NCI-H2029 (cell line): ENCODE results near the gene PFKFB2.

Experiments used
- DNase-seq: peaks from one replicate; lab custom pipeline; 2025; lab: John Stamatoyannopoulos, UW

The PFKFB2 gene

DNA sequence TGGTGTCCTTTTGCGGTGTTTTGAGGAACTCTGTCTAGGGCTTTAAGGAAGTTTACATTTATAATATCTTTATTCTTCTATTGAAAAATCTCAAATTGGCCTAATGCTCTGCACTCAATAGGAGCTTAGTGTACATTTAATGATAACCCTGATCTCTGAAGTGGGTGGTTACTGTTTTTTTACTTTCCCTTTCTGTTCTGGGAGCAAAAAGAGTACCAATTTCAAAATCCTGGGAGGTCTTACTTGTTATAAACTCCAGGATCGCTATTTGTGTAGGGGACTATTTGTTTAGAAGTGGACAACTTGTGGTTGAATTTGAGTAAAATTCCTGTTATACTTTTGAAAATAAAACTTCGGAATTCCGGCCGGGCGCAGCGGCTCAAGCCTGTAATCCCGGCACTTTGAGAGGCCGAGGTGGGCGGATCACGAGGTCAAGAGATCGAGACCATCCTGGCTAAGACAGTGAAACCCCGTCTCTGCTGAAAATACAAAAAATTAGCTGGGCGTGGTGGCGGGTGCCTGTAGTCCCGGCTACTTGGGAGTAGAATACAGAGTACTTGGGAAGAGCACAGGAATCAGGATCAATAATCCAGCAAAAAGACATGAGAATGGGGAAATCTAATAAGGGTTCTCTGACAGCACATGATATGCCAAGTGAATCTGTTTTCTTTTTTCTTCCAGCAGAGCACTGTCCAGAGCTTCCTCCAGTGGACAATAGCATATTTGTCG is 36.7 kb downstream of the PFKFB2 start:
- no peak for DNase-seq

GRCh38 chr1:207091200-207091908 is 38.3 kb downstream of the PFKFB2 start:
- no peak for DNase-seq

GRCh38 chr1:207093944-207094343 is 40.9 kb downstream of the PFKFB2 start:
- DNase-seq, result no peak

DNA sequence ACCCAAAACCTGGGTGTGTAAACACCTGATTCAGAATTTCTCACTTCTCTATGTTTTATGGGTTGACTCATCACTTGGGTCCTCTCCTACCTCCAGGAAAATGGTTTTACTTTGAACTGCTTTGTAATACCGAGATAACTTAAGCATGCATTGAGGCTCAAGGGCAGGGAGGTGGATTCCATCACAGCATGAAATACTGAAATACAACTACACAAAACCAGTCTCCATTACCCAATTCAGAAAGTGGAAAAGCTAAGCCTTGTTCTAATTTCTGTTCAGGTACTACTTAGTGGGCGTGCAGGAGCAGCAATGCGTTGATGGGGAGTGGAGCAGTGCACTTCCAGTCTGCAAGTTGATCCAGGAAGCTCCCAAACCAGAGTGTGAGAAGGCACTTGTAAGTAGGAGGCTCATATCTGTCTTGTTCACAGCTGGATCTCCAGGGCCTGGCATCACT is 44.8 kb downstream of the PFKFB2 start:
- no peak for DNase-seq

DNA sequence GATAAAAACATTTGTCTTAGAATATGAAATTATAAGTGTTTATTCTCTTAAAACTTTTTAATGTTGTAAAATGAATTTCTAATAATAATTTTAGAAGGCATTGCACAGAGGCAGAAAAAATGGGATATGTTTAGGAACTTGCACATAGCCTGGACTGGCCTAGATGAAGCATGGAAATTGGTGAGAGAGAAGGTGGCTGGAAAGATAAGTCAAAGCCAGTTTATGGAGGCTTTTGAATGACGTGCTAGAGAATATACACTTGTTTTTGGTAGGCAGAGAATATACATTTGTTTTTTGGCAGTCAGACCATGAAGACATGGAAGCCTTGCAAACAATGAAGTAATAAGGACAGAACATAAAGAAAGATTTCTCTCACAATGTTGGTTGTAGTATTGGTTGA is 48.6 kb downstream of the PFKFB2 start:
- no peak for DNase-seq

DNA sequence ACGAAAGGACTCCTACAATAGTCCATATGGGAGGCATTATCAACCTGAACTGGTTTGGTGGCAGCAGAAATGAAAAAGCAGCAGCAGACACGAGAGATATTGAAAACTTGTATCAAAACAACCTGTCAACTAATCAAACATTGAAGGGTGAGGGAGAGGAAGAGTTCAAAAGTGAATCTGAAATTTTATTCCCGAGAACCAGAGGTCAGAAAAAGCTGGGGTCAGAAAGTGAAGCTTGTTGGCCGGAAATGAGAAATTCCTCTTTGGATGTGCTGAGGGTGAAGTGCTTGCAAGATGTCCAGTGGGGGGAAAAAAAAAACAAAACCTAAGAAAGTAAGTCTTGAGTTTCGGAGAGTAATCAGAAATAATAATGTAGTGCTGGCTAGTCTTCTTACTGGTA is 49.1 kb downstream of the PFKFB2 start:
- DNase-seq, result no peak

DNA sequence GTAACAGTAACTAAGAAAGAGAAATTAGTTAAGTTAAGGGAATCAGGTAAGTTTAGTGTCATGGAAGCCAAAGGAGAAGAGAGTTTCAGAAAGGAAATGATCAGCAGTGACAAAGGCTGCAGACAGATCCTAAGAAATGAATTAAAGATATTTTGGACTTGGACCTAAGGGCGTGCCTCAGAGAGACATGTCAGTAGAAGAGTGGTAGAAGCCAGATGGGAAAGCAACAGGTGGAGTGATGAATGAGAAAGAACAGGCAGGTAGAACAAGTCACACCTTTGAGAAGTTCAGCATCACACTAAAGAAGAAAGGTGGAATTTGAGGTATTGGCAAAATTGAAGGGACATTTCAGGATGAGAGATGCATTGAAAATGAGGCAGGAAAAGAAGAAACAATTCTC is 49.6 kb downstream of the PFKFB2 start:
- no peak for DNase-seq

GRCh38 chr1:207103892-207104373 is 50.9 kb downstream of the PFKFB2 start, which contains the start of gene C4BPA:
C4BPA (plus strand) TSS chr1:207104233; CDS start chr1:207113026, 8,793 bp downstream.
- no peak for DNase-seq

- no peak for DNase-seq
Observed at GRCh38 chr1:207109004-207109403, 55.9 kb downstream of the PFKFB2 start.

- DNase-seq, result no peak
Observed at GRCh38 chr1:207112616-207113296, 59.7 kb downstream of the PFKFB2 start.

GRCh38 chr1:207115269-207115668 is 62.2 kb downstream of the PFKFB2 start:
- no peak for DNase-seq

GRCh38 chr1:207124389-207124788 is 71.3 kb downstream of the PFKFB2 start:
- no peak for DNase-seq

- no peak for DNase-seq
Observed at GRCh38 chr1:207128336-207128921, 75.4 kb downstream of the PFKFB2 start.

DNA sequence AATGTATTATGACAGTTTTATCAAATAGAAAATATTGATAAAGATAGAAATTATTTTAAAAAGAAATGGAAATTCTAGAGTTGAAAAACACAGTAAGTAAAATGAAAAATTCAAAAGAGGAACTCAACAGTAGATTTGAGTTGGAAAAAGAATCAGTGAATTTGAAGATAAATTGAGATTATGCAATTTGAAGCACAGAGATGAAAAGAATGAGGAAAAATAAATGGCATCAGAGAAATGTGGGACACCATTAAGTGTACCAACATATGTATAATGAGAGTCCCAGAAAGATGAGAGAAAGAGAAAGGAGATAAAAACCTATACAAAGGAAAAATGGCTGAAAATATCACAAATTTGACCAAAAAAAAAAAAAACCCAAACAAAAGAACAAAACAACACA is 76.0 kb downstream of the PFKFB2 start:
- DNase-seq, result no peak
